Measurements from ENCODE around the gene SYT2.

The SYT2 gene

DNA sequence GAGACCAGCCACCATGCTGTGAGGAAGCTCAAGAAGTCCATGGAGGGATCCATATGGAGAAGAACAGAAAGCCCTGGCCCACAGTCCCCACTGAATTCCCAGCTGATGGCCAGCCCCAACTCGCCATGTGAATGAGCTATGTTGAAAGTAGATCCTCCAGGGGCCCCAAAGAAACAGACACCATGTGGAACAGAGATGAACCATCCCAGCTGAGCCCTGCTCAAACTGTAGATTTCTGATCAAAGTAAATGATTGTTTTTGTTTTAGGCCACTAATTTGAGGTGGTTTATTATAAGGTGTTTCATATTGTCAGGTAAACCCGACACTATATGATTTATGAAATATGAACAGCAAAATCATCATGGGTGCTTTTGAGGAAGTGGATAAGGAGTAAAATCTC lies 32.8 kb downstream of the SYT2 start:
- TF ChIP-seq, protein P1, sequence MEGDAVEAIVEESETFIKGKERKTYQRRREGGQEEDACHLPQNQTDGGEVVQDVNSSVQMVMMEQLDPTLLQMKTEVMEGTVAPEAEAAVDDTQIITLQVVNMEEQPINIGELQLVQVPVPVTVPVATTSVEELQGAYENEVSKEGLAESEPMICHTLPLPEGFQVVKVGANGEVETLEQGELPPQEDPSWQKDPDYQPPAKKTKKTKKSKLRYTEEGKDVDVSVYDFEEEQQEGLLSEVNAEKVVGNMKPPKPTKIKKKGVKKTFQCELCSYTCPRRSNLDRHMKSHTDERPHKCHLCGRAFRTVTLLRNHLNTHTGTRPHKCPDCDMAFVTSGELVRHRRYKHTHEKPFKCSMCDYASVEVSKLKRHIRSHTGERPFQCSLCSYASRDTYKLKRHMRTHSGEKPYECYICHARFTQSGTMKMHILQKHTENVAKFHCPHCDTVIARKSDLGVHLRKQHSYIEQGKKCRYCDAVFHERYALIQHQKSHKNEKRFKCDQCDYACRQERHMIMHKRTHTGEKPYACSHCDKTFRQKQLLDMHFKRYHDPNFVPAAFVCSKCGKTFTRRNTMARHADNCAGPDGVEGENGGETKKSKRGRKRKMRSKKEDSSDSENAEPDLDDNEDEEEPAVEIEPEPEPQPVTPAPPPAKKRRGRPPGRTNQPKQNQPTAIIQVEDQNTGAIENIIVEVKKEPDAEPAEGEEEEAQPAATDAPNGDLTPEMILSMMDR (IDR thresholded peaks at IDR 0.05; ENCODE audit: borderline replicate concordance, control extremely low read depth, extremely low read depth, insufficient read depth, missing control alignments), result no peak
- DNase-seq (ENCODE audit: low spot score), result no peak
- in situ Hi-C loops (cut with MboI; ENCODE audit: low sequenced_read_pairs, unreplicated experiment), result no loop called here

DNA sequence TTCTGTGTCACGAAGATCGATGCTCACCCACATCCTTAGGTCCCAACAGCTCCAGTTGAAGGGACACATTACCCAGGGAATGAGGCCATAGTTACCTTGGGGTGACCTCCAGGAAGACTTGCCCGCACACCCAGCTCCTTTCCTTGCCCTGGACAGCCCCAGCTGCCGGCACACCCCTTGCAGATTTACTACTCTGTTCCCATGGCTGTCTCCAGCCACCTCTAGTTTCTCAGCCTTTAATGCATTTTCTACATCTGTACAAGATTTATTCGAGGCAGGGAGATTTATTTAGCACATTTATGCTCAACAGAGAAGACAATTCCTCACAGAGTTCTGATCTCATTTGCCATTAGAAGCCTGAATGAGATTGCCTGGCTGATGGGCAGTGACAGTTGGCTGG lies 36.7 kb downstream of the SYT2 start:
- no peak for DNase-seq (ENCODE audit: low spot score)
- TF ChIP-seq, protein P1 (IDR thresholded peaks at IDR 0.05; ENCODE audit: borderline replicate concordance, control extremely low read depth, extremely low read depth, insufficient read depth, missing control alignments), result no peak
- in situ Hi-C loops (cut with MboI; ENCODE audit: low sequenced_read_pairs, unreplicated experiment), result no loop called here

DNA sequence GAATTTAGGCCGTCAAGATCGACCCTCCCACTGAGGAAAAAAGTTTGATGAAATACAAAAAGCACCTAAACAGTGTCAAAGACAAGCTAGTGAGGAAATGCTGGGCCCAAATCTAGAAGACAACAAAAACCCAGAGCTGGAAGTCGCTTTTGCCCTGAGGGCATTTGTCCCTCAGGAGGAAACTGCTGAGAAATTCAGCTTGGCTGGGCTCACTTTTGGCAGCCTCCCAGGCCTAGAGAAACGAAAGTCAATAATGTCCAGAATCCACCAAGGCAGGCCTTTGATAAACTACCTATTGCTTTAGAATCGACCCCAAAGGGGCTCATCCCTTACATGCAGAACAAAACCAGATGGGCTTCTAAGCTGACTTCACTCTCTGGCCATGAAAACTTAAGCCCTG lies 38.9 kb downstream of the SYT2 start:
- in situ Hi-C loops (cut with MboI; ENCODE audit: low sequenced_read_pairs, unreplicated experiment), result no loop called here
- DNase-seq (ENCODE audit: low spot score), result no peak
- TF ChIP-seq, protein P1 (IDR thresholded peaks at IDR 0.05; ENCODE audit: borderline replicate concordance, control extremely low read depth, extremely low read depth, insufficient read depth, missing control alignments), result no peak

DNA sequence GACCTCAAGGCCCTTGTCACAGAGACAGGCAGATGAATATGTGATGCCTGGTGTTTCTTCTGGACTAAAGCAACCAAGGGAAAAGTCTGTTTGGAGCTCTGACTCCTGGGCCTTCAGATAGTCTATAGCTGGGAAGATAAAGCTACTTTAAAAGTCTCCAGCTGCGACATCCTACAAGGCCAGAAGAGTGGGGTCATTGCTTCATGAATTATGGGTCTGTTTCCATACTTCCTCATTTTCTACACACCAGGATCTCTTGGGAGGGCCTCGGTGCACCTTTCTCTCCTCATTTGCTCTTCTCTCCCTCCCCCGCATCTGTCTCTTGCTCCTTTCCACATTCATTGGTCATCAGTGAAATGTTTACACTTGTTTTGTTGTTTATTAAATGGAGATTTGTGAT lies 44.8 kb downstream of the SYT2 start:
- TF ChIP-seq, protein P1 (IDR thresholded peaks at IDR 0.05; ENCODE audit: borderline replicate concordance, control extremely low read depth, extremely low read depth, insufficient read depth, missing control alignments), result no peak
- in situ Hi-C loops (cut with MboI; ENCODE audit: low sequenced_read_pairs, unreplicated experiment), result no loop called here
- DNase-seq (ENCODE audit: low spot score), result no peak

DNA sequence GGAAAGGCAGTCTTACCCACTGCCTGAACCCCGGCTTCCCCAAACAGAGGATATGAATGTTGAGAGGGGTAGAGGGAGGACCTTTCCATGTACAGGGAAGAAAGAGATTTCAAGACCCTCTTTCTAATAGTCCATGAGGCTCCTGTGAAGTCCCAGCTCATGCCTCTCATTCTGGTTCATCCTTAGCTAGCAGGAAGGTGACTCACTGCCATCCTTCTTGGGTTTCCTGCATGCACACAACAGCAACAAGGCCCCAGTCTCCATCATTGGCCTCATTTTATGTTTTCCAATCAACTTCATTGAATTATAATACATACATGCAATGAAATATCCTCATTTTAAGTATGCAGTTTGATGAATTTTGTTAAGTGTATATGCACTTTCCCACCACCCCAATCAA lies 46.2 kb downstream of the SYT2 start:
- in situ Hi-C loops (cut with MboI; ENCODE audit: low sequenced_read_pairs, unreplicated experiment), result no loop called here
- TF ChIP-seq, protein P1 (IDR thresholded peaks at IDR 0.05; ENCODE audit: borderline replicate concordance, control extremely low read depth, extremely low read depth, insufficient read depth, missing control alignments), result no peak

DNA sequence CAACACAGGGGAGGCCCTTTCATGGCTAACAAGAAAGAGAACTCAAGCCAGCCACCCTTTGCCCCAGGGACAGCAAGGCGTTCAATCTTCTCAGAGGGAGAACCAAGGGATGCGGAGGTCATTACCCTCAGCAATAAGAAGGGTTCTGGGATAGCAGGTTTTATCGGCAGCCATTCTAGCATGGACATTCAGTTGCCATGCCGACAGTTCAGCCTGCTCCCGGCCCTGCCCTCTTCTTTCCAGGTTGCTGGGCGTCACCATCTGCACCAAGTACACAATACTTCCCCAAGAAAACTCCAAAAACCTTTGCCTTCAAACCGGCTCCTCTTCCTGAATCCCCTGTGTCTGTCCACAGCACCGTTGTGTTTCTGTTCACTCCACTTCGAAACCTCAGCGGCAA lies 47.1 kb downstream of the SYT2 start:
- in situ Hi-C loops (cut with MboI; ENCODE audit: low sequenced_read_pairs, unreplicated experiment), result no loop called here
- no peak for DNase-seq (ENCODE audit: low spot score)
- TF ChIP-seq, protein P1 (IDR thresholded peaks at IDR 0.05; ENCODE audit: borderline replicate concordance, control extremely low read depth, extremely low read depth, insufficient read depth, missing control alignments), result no peak

More for the DNA sequence above, 46.2 kb downstream of the SYT2 start:
- DNase-seq (ENCODE audit: low spot score), result no peak

DNA sequence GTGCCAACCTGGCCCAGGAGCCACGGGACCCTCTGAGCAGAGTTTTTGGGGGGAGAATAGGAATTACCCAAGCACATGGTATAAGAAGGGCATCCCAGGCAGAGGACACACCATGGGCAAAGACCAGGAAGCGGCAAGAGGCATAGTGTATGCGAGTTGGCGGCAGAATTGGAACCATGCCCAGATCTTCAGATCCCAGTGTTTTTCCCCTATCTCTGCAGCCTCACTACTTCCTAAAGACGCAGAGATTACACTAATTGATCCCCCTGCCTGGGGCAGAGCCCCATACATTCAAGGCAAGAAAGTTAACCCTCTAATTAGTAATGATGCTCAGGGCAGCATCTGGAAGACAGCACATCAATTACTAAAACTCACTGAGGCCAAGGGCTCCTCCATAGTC lies 48.2 kb downstream of the SYT2 start:
- no peak for DNase-seq (ENCODE audit: low spot score)
- in situ Hi-C loops (cut with MboI; ENCODE audit: low sequenced_read_pairs, unreplicated experiment), result no loop called here
- TF ChIP-seq, protein P1 (IDR thresholded peaks at IDR 0.05; ENCODE audit: borderline replicate concordance, control extremely low read depth, extremely low read depth, insufficient read depth, missing control alignments), result no peak
